Activated T-cell treated with anti-CD3 and anti-CD28 coated beads, Interleukin-2, amount 50 U/mL, for 72 hours (primary cell): ENCODE results near the gene NT5DC4. TPM values are rescaled to one million over a fixed set of nuclear protein-coding genes. Genes with fewer than 3 reads are reported as not detected.

Source experiments
- total RNA-seq, 2 donors: library from RNA; stranded (reverse); gene quantifications; one replicate each; pipeline ENCODE4 v1.2.3, GENCODE V29; 2022

The NT5DC4 gene
- total RNA-seq, 2 donors from 2014 or later: 1.2 TPM; not detected in 1

Other genes with a start within 250 kb of the NT5DC4 start
- 10 to 100 TPM; 28.8 to 32.5 TPM for gene TTL, start 238.9 kb upstream of the NT5DC4 start, total RNA-seq
- 10 to 100 TPM; 39.3 to 45.3 TPM for gene POLR1B, start 178.6 kb upstream of the NT5DC4 start, total RNA-seq
- gene CHCHD5, start 136.4 kb upstream of the NT5DC4 start, total RNA-seq: 10 to 100 TPM; 30.4 to 41.8 TPM
- gene SLC20A1, start 75.1 kb upstream of the NT5DC4 start, total RNA-seq: 10 to 100 TPM; 54.3 to 66.1 TPM
- 10 to 100 TPM; 45.5 to 47.7 TPM for gene CKAP2L, start 43.6 kb downstream of the NT5DC4 start, total RNA-seq
- 1 to 10 TPM; 1.4 to 6.6 TPM for gene IL1A, start 63.5 kb downstream of the NT5DC4 start, total RNA-seq
- under 1 TPM in 1 of 2 donors, not detected in 1; 0.14 TPM for gene IL1B, start 115.8 kb downstream of the NT5DC4 start, total RNA-seq
- not detected for gene IL37, start 190.1 kb downstream of the NT5DC4 start, total RNA-seq